RWPE1 (cell line): ENCODE data around the gene GRAMD1C.
A peak's percentile ranks its signal among the peaks of the same experiment; 100 is the strongest.

ENCODE experiments used
- CTCF ChIA-PET: fragments of 350-600 bp; sonication (Branson Sonifier 250); formaldehyde crosslinking; extraction: SDS; loops from one replicate; lab custom pipeline; 2021; lab: Yijun Ruan, JAX
- POLR2A ChIA-PET: fragments of 400-600 bp; formaldehyde crosslinking; extraction: SDS; loops from one replicate; lab custom pipeline; 2020; ENCODE audit warnings: antibody characterized with exemption; ENCODE audit not compliant: low non-redundant PET; lab: Yijun Ruan, JAX
- DNase-seq: peaks from one replicate; pipeline ENCODE4 v3.0.0; 2012; ENCODE audit warnings: low spot score
- H3K27ac ChIP-seq: fragments of 450-650 bp; 2 replicates; pipeline ENCODE4 v1.5.1; 2017
- TF ChIP-seq, protein P1 (sequence below): fragments of 450-650 bp; conservative IDR thresholded peaks from 2 replicates; pipeline ENCODE4 v1.5.1; 2017; ENCODE audit warnings: low read depth, mild to moderate bottlenecking

The GRAMD1C gene

DNA sequence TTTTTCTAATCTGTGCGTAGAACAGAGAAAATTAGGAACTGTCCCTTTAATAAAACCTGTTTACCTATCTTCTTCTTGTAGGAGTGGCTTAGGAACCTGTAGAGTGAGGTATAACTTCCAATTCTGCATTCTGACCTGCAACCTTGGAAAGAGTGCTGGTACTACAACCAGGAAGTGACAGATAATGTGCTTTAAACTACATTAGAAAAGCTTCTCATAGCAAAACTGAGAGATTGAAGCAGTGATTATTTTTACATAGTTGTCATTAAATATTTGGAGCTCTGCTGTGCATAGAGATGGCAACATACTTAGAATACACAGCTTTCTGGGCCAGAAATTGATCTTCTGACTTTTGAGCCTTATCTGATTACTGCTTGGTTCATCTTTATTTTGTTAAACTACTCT, 58.8 kb downstream of the GRAMD1C start:
- POLR2A ChIA-PET, result no interaction called here
- peak; percentile 32 for DNase-seq
- CTCF ChIA-PET, result interaction anchor here (2.3 kb wide), 1 partner anchor 16 kb away, joined by 8 read pairs; no protein-coding TSS in a partner anchor
- TF ChIP-seq, protein P1, sequence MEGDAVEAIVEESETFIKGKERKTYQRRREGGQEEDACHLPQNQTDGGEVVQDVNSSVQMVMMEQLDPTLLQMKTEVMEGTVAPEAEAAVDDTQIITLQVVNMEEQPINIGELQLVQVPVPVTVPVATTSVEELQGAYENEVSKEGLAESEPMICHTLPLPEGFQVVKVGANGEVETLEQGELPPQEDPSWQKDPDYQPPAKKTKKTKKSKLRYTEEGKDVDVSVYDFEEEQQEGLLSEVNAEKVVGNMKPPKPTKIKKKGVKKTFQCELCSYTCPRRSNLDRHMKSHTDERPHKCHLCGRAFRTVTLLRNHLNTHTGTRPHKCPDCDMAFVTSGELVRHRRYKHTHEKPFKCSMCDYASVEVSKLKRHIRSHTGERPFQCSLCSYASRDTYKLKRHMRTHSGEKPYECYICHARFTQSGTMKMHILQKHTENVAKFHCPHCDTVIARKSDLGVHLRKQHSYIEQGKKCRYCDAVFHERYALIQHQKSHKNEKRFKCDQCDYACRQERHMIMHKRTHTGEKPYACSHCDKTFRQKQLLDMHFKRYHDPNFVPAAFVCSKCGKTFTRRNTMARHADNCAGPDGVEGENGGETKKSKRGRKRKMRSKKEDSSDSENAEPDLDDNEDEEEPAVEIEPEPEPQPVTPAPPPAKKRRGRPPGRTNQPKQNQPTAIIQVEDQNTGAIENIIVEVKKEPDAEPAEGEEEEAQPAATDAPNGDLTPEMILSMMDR, result no peak
- no peak overlapping the region for H3K27ac ChIP-seq

DNA sequence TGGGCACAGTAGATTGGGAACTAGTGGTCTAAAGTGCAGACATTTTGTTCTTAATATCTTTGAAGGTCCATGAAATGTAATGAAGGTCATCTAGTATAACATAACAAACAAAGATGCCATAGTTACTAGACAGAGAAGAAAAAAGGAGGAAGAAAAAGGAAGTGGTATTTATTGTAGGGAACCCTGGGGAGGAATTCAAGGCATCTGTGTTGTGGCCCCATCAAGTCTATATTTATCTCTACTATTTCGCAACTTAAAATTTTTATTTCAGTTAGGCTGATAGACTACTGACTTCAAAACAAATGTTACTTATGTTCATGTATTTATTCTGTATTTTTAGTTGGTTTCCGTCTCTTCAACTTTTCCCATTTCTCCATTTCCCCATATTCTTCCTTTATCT, 60.3 kb downstream of the GRAMD1C start:
- H3K27ac ChIP-seq, result no peak overlapping the region
- ChIA-PET POLR2A (no interaction called here), CTCF (interaction anchor here (0.6 to 2.3 kb wide), 4 partner anchors 14 to 1240 kb away, joined by 4 to 8 read pairs (median 6); no protein-coding TSS in a partner anchor)
- TF ChIP-seq, protein P1, result no peak
- DNase-seq, result no peak

DNA sequence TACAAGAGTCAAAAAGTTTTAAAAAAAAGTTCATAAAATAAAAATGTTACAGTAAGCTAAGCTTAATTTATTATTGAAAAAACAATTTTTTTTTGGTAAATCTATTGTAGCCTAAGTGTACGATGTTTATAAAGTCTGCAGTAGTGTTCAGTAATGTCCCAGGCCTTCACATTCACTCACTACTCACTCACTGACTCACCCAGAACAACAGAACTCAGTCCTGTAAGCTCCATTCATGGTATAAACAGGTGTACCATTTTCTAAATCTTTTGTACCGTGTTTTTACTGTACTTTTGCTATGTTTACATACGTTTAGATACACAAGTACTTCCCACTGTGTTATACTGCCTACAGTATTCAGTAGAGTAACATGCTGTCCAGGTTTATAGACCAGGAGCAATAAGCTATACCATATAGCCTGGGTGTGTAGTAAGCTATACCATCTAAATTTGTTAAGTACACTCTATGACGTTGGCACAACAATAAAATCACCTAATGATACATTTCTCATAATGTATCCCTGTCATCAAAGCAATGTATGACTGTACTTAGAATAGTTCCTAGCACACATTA, 68.1 kb downstream of the GRAMD1C start:
- no peak overlapping the region for H3K27ac ChIP-seq
- TF ChIP-seq, protein P1, result no peak
- DNase-seq, result no peak
- ChIA-PET CTCF (interaction anchor here (0.6 to 1.6 kb wide), 2 partner anchors 62 to 65 kb away, joined by 4 read pairs; no protein-coding TSS in a partner anchor), POLR2A (no interaction called here)

DNA sequence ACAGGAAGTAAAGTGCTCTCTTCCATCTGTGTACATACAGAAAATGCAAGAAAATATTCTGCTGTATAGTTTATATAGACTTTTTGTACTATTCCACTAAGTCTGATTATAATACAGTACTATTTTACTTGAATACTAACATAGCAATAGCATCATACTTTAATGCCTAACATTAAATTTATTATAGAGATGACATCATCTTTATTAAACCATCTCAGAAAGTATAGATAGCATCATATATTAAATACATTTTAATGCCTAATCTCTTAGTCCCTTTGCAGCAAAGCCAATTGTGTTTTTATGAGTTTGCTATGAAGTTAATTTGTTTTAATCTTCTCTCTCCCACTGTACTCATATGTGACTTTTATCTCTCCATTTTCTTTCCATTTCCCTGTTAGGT, 69.5 kb downstream of the GRAMD1C start:
- ChIA-PET POLR2A (no interaction called here), CTCF (interaction anchor here (1.6 kb wide), 1 partner anchor 63 kb away, joined by 4 read pairs; no protein-coding TSS in a partner anchor)
- H3K27ac ChIP-seq, result no peak overlapping the region
- DNase-seq, result no peak
- TF ChIP-seq, protein P1, result no peak

DNA sequence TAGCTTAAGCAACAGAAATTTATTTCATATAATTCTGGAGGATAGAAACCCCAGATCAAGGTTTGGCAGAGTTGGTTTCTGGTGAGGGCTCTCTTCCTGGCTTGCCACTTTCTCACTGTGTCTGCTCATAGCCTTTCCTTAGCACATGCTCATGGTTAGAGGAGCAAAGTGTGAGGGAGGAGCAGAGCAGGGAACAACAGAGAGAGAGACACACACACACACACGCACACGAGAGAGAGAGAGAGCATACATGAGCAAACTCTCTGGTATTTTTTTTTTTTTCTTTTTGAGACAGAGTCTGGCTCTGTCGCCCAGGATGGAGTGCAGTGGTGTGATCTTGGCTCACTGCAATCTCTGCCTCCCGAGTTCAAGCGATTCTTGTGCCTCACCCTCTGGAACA, 72.4 kb downstream of the GRAMD1C start:
- TF ChIP-seq, protein P1, result no peak
- ChIA-PET POLR2A (no interaction called here), CTCF (interaction anchor here (0.6 to 1.8 kb wide), 2 partner anchors 59 to 66 kb away, joined by 3 to 6 read pairs; no protein-coding TSS in a partner anchor)
- no peak overlapping the region for H3K27ac ChIP-seq
- no peak for DNase-seq

DNA sequence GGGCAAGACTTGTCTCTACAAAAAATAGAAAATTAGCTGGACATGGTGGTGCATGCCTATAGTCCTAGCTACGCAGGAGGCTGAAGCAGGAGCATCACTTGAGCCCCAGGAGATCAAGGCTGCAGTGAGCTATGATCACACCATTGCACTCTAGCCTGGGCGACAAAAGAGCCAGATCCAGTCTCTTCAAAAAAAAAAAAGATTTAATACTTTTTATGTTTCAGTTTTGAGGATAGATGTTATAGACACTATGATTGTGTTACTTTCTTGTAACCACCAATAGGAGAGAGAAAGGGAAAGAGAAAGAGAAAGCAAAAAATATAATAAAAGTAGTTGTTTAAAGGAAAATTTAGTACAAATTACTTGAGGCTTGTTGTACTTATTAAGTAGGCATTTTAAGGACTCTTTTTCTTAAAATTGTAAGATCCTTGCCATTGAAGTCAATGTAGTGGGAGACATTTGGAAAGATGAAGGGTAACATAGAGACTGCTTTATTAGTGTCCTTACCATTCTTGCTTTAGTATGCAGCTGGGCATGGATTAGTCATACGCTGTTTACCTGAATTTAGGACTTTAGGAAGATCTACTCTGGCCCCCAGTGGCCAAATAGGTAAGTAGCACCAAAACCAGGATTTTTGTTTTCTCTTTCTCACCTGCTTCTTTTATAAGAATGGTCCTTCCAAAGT, 74.1 kb downstream of the GRAMD1C start:
- H3K27ac ChIP-seq, result no peak overlapping the region
- CTCF ChIA-PET, result interaction anchor here (0.6 to 3.0 kb wide), 13 partner anchors 11 to 1780 kb away, joined by 3 to 38 read pairs (median 3); partner anchors contain the start of genes GRAMD1C and SPICE1
- peak; percentile 74 for DNase-seq
- TF ChIP-seq, protein P1, result peak; percentile 76
- POLR2A ChIA-PET, result interaction anchor here (0.6 kb wide), 1 partner anchor 25 kb away, joined by 5 read pairs; no protein-coding TSS in a partner anchor
